Measurements from ENCODE around the gene SLC1A5. TPM values are rescaled to one million over a fixed set of nuclear protein-coding genes. Genes with fewer than 3 reads are reported as not detected.
A peak's percentile ranks its signal among the peaks of the same experiment; 100 is the strongest.

Gene SLC1A5
- total and polyA plus RNA-seq, 2 experiments from 2014 or later: 103 to 272 TPM

GRCh38 chr19:46731007-46731501 is 57.3 kb downstream of the SLC1A5 start (continued):
- TF ChIP-seq CTCF (conservative IDR thresholded peaks at IDR 0.05; ENCODE audit: low read depth in 2 of 2): no peak

GRCh38 chr19:46730595-46730994 is 57.8 kb downstream of the SLC1A5 start:
- Histone ChIP-seq H3K36me3 (ENCODE audit: insufficient read depth) (peaks cover 30% of the 10 kb centered on the region), H3K27ac (ENCODE audit: low read depth) (no peak overlapping the region), H3K4me3 (no peak overlapping the region), H2AFZ (no peak overlapping the region), H3K79me2 (replicated peaks; ENCODE audit: insufficient read depth) (peaks cover 35% of the 10 kb centered on the region), H4K20me1 (replicated peaks; ENCODE audit: insufficient read depth) (peaks cover 20% of the 10 kb centered on the region), H3K9me2 (ENCODE audit: insufficient read depth) (no peaks in the 10 kb centered on the region), H3K4me2 (no peak overlapping the region), H3K27me3 (ENCODE audit: insufficient read depth) (no peaks in the 10 kb centered on the region), H3K4me1 (ENCODE audit: insufficient read depth) (no peaks in the 10 kb centered on the region), H3F3A (replicated peaks; ENCODE audit: low read depth) (peaks cover 3% of the 10 kb centered on the region; the same call in 1 of the 2 replicates)
- H3K4me3 Mint-ChIP-seq: no peak overlapping the region; the same call in 2 of the 3 replicates
- ATAC-seq (no peak), DNase-seq (ENCODE audit: low spot score) (no peak)
- peaks cover 81% of the 10 kb centered on the region for H3K36me3 Mint-ChIP-seq (ENCODE audit: low read depth)
- H3K27ac Mint-ChIP-seq: peak overlapping the region; percentile 79
- peaks cover 10% of the 10 kb centered on the region for H3K27me3 Mint-ChIP-seq (ENCODE audit: insufficient read depth, low read depth, poor library complexity)
- peaks cover 3% of the 10 kb centered on the region; the same call in 1 of the 3 replicates for H3K9me3 Mint-ChIP-seq
- peaks cover 21% of the 10 kb centered on the region for H3K4me1 Mint-ChIP-seq
- TF ChIP-seq CTCF (conservative IDR thresholded peaks at IDR 0.05; ENCODE audit: low read depth in 2 of 2) (no peak), NANOG (IDR thresholded peaks at IDR 0.05; ENCODE audit: borderline replicate concordance) (no peak), EZH2phosphoT487 (IDR thresholded peaks at IDR 0.05; ENCODE audit: unreplicated experiment) (no peak), REST (IDR thresholded peaks at IDR 0.05; ENCODE audit: unreplicated experiment) (no peak), ETS1 (IDR thresholded peaks at IDR 0.05) (no peak), STAT1 (IDR thresholded peaks at IDR 0.05; ENCODE audit: unreplicated experiment) (no peak), EZH2 (IDR thresholded peaks at IDR 0.05; ENCODE audit: low read depth, unreplicated experiment) (no peak), POLR2AphosphoS5 (IDR thresholded peaks at IDR 0.05; ENCODE audit: low read depth) (no peak)
